Neural progenitor cell (in vitro differentiated cells): Measurements from ENCODE around the gene TMEM175.

ENCODE experiments used
- CTCF ChIP-seq: fragments of 200-600 bp; sonication (generic); IDR thresholded peaks from 2 replicates; pipeline ENCODE4 v1.5.1; 2017; ENCODE audit warnings: antibody characterized with exemption, mild to moderate bottlenecking
- EZH2 ChIP-seq: fragments of 200-600 bp; sonication (generic); IDR thresholded peaks from 2 replicates; pipeline ENCODE4 v1.6.1; 2017; ENCODE audit warnings: antibody characterized with exemption, mild to moderate bottlenecking, moderate library complexity
- EZH2phosphoT487 ChIP-seq: fragments of 200-600 bp; sonication (generic); IDR thresholded peaks from 2 replicates; pipeline ENCODE4 v1.6.1; 2017; ENCODE audit warnings: antibody characterized with exemption

- TF ChIP-seq CTCF, result no peak
- peak; percentile 100 for TF ChIP-seq EZH2
- TF ChIP-seq EZH2phosphoT487, result peak; percentile 98
These were observed 69.9 kb downstream of the TMEM175 start for GRCh38 chr4:1002131-1002630.
